DND-41 (cell line): ENCODE measurements around the gene LARP4B.

Experiments
- ATAC-seq: fragments of 200-7000 bp; cut with Tn5 transposase; 3 replicates; pipeline ENCODE4 v1.9.1; 2021; ENCODE audit warnings: low read depth; ENCODE audit not compliant: insufficient read depth
- DNase-seq: peaks from one replicate; pipeline ENCODE4 v3.0.0-alpha.2; 2020
- H2AFZ ChIP-seq: 2 replicates; pipeline ENCODE4 v1.6.0; 2012; ENCODE audit warnings: low read depth, low read length
- H3K27ac ChIP-seq: 2 replicates; pipeline ENCODE4 v1.5.1; 2012; ENCODE audit warnings: low read length, inconsistent platforms
- H3K27me3 ChIP-seq: fragments of 200-600 bp; sonication (generic); 2 replicates; pipeline ENCODE4 v1.6.0; 2012; ENCODE audit warnings: low read length, mild to moderate bottlenecking, inconsistent platforms; ENCODE audit not compliant: insufficient read depth, poor library complexity
- H3K36me3 ChIP-seq: 2 replicates; pipeline ENCODE4 v1.5.1; 2012; ENCODE audit warnings: low read length, inconsistent platforms; ENCODE audit not compliant: insufficient read depth
- H3K4me1 ChIP-seq: 2 replicates; pipeline ENCODE4 v1.5.1; 2012; ENCODE audit warnings: mild to moderate bottlenecking, low read length; ENCODE audit not compliant: insufficient read depth
- H3K4me2 ChIP-seq: 2 replicates; pipeline ENCODE4 v1.6.0; 2012; ENCODE audit warnings: mild to moderate bottlenecking, moderate library complexity, low read length, inconsistent platforms; ENCODE audit not compliant: insufficient read depth
- H3K4me3 ChIP-seq, 2 experiments: fragments of 200-600 bp in 1 of 2; shearing (Covaris generic) in 1 of 2; 2 replicates each; pipeline ENCODE4 v1.5.1; 2012 to 2016; ENCODE audit warnings: inconsistent platforms in 2 of 2, low read length in 2 of 2, mild to moderate bottlenecking in 2 of 2, low read depth in 1 of 2, moderate library complexity in 1 of 2
- H3K79me2 ChIP-seq: 2 replicates; pipeline ENCODE4 v1.6.0; 2012; ENCODE audit warnings: low read length, inconsistent platforms; ENCODE audit not compliant: insufficient read depth
- H3K9ac ChIP-seq: 2 replicates; pipeline ENCODE4 v1.6.0; 2012; ENCODE audit warnings: low read depth, mild to moderate bottlenecking, inconsistent platforms, low read length, moderate library complexity
- H3K9me3 ChIP-seq: 2 replicates; pipeline ENCODE4 v1.5.1; 2012; ENCODE audit warnings: low read length, moderate library complexity, mild to moderate bottlenecking, inconsistent platforms; ENCODE audit not compliant: insufficient read depth, severe bottlenecking
- H4K20me1 ChIP-seq: 2 replicates; pipeline ENCODE4 v1.6.0; 2012; ENCODE audit warnings: low read length; ENCODE audit not compliant: insufficient read depth
- EZH2 ChIP-seq: IDR thresholded peaks from 3 replicates; pipeline ENCODE4 v1.6.1; 2012; ENCODE audit warnings: borderline replicate concordance, low read depth, mild to moderate bottlenecking, moderate library complexity, low read length, inconsistent platforms; ENCODE audit not compliant: severe bottlenecking
- TF ChIP-seq, protein P1 (sequence below): IDR thresholded peaks from 2 replicates; pipeline ENCODE4 v1.5.1; 2012; ENCODE audit warnings: borderline replicate concordance, low read length, moderate library complexity, mild to moderate bottlenecking; ENCODE audit not compliant: poor library complexity, severe bottlenecking; ENCODE audit errors: extremely low read depth

Gene LARP4B

DNA sequence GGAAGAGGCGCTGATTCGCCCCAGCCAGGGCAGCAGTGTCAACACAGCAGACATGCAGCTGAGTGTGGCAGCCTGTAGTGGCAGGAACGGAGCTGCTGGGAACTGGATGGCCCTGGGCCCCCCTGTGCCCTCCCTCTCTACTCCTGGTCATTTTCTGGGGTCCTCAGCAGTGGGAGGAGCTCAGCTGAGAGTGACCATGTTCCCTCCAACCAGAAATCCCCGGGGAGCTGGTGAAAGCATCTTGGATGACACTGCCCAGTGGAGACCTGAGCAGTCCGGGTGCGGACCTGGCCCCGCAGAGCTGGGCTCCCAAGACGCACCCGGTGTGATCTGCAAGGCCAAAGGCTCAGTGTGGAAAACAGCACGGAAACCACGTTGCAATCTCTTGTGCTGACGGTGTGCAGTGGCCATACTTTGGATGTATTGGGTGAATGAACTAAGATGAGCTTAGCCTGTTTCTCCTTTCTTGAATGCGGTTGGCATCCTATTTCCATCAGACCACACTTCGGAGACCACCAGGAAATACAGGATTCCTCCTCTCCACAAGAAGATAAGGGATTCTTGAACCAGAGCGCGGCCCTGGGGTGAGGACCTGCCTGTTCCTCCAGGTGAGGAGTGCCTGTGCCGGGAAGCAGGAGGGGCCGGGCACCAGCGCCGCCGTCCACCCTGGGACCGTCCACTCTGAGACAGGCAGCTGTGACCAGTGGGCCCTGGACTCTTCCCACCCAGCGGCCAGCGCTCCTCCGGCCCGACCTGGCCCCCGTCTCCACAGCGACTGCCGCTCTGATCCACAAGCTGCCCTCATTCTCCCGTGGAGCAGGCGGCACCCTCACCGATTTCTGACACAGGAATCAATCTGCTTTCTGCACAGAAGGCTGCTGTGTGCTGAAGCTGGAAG is 148.5 kb downstream of the LARP4B start:
- no peak for ATAC-seq
- no peak overlapping the region for H3K4me2 ChIP-seq

DNA sequence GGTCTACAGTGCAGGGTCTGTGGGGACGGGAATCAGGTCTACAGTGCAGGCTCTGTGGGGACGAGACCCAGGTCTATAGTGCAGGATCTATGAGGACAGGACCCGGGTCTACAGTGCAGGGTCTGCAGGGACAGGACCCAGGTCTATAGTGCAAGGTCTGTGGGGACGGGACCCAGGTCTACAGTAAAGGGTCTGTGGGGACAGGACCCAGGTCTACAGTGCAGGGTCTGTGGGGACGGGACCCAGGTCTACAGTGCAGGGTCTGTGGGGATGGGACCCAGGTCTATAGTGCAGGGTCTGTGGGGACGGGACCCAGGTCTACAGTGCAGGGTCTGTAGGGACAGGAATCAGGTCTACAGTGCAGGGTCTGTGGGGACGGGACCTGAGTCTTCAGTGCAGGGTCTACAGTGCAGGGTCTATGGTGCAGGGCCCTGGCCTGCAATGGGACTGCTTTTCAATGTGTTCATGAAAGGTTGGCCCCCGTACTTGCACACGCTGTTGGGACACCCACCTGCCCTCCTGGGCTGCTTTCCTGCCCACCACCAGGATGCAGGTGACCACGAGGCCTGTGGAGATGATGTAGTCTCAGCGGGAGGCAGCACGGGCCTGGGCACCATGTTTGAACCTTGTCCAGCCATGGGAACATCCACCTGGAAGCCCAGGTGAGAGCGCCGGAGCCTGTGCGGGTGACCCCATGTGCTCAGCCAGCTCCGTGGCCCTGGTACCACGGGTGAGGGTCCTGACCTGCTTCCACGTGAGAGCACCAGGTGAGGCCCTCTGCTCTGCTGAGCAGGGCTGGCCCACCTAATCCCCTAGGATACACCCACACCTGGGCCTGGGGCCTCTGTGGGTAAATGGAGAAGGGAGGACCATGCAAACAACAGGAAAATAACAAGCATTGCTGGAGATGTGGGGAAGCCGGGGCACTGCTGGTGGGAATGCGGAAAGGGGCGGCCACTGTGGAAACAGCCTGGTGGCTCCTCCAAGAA is 150.7 kb downstream of the LARP4B start:
- H3K27me3 ChIP-seq, result no peaks in the 10 kb centered on the region
- no peak overlapping the region for H3K4me2 ChIP-seq
- H3K4me1 ChIP-seq, result no peaks in the 10 kb centered on the region
- ATAC-seq (no peak), DNase-seq (peak; percentile 0)
- no peak overlapping the region for H3K9ac ChIP-seq
- no peaks in the 10 kb centered on the region for H4K20me1 ChIP-seq
- no peak overlapping the region for H3K4me3 ChIP-seq
- no peaks in the 10 kb centered on the region for H3K79me2 ChIP-seq
- no peak overlapping the region for H2AFZ ChIP-seq
- no peaks in the 10 kb centered on the region for H3K36me3 ChIP-seq
- TF ChIP-seq, protein P1, sequence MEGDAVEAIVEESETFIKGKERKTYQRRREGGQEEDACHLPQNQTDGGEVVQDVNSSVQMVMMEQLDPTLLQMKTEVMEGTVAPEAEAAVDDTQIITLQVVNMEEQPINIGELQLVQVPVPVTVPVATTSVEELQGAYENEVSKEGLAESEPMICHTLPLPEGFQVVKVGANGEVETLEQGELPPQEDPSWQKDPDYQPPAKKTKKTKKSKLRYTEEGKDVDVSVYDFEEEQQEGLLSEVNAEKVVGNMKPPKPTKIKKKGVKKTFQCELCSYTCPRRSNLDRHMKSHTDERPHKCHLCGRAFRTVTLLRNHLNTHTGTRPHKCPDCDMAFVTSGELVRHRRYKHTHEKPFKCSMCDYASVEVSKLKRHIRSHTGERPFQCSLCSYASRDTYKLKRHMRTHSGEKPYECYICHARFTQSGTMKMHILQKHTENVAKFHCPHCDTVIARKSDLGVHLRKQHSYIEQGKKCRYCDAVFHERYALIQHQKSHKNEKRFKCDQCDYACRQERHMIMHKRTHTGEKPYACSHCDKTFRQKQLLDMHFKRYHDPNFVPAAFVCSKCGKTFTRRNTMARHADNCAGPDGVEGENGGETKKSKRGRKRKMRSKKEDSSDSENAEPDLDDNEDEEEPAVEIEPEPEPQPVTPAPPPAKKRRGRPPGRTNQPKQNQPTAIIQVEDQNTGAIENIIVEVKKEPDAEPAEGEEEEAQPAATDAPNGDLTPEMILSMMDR, result no peak
- no peak for TF ChIP-seq EZH2
- H3K27ac ChIP-seq, result no peak overlapping the region
- no peaks in the 10 kb centered on the region for H3K9me3 ChIP-seq

More for the DNA sequence above, 148.5 kb downstream of the LARP4B start:
- Histone ChIP-seq H3K79me2 (no peaks in the 10 kb centered on the region), H2AFZ (no peak overlapping the region), H3K9ac (no peak overlapping the region), H3K36me3 (no peaks in the 10 kb centered on the region), H3K9me3 (no peaks in the 10 kb centered on the region), H3K4me1 (no peaks in the 10 kb centered on the region), H3K27me3 (no peaks in the 10 kb centered on the region), H4K20me1 (no peaks in the 10 kb centered on the region), H3K27ac (no peak overlapping the region), H3K4me3 (no peak overlapping the region)
- DNase-seq, result peak; percentile 2
- TF ChIP-seq EZH2, result no peak
- TF ChIP-seq, protein P1, result no peak

DNA sequence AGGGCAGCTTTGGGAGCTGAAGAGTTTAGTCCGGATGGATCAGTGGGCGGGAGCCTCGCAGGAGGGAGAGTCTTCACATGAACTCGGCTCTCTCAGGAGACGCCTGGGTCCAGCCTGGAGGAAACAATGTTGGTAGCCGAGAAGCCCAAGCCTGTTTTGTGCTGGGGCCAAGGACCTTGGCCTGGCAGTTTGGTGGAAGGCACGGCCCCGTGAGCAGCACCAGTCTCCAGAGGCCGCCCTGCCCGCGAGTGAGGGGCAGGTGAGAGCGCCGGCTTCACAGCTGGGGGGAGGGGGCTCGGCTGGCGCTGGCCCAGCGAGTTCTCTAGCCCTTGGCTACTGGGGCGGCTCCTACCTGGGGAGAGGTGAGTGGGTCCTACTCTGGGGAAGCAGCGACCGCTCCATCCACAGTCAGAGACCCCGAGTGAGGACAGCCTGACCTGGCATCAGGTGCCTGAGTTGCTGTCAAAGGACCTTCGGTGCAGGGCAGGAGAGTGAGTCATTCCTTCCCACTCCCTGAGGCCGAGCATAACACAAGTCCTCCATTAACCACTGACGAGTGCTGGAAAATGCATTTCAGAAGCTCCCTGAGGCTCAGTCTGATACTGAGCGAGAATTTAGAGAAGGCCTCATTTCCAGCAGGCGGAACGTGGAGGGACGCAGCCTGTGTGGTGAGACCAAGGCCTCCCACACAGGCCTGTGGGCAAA is 152.7 kb downstream of the LARP4B start:
- ATAC-seq (no peak), DNase-seq (no peak)
- no peaks in the 10 kb centered on the region for H3K9me3 ChIP-seq
- H3K4me1 ChIP-seq, result no peaks in the 10 kb centered on the region
- TF ChIP-seq EZH2, result no peak
- TF ChIP-seq, protein P1, result no peak
- H3K36me3 ChIP-seq, result no peaks in the 10 kb centered on the region
- H4K20me1 ChIP-seq, result no peaks in the 10 kb centered on the region
- no peaks in the 10 kb centered on the region for H3K79me2 ChIP-seq
- H2AFZ ChIP-seq, result no peak overlapping the region
- H3K27me3 ChIP-seq, result no peaks in the 10 kb centered on the region
- H3K9ac ChIP-seq, result no peak overlapping the region
- H3K4me2 ChIP-seq, result no peak overlapping the region
- no peak overlapping the region for H3K4me3 ChIP-seq
- no peak overlapping the region for H3K27ac ChIP-seq
